Caki2 (cell line): Measurements from ENCODE around the gene TUBG2. TPM values are rescaled to one million over a fixed set of nuclear protein-coding genes. Genes with fewer than 3 reads are reported as not detected.
"Not testable (repeated sequence)": the region's sequence is repeated elsewhere in the genome, so short reads cannot be mapped to it uniquely, and the experiment has no call there.

Experiments
- DNase-seq: peaks from one replicate; pipeline ENCODE4 v3.0.0-alpha.2; 2015; ENCODE audit warnings: low read depth
- in situ Hi-C: cut with HindIII; loops from 2 replicates; pipeline ENCODE4 v1.10.0; 2016; ENCODE audit warnings: low sequenced_read_pairs, low pct_unique_long_range_greater_than_20kb, mixed read lengths
- total RNA-seq: library from RNA; depleted of rRNA; stranded (reverse); fragments of >200 nt; shearing (Covaris generic); gene quantifications from 2 replicates; pipeline ENCODE4 v1.2.3, GENCODE V29; 2014; ENCODE audit warnings: low replicate concordance

TUBG2 gene
- total RNA-seq, 1 experiment from 2014 or later = 6.7 TPM

GRCh38 chr17:42647778-42648177 is 11.3 kb upstream of the TUBG2 start:
- peak; percentile 25 for DNase-seq
- in situ Hi-C loops = no loop called here

- in situ Hi-C loops = no loop called here
- DNase-seq = no peak
Measured at GRCh38 chr17:42651392-42651791, 7.7 kb upstream of the TUBG2 start.

GRCh38 chr17:42653179-42654124 is 5.6 kb upstream of the TUBG2 start:
- in situ Hi-C loops = no loop called here
- DNase-seq = no peak

- DNase-seq = no peak
- in situ Hi-C loops = no loop called here
Measured at GRCh38 chr17:42655528-42655927, 3.6 kb upstream of the TUBG2 start.

GRCh38 chr17:42657824-42658588 is 1.1 kb upstream of the TUBG2 start:
- in situ Hi-C loops = no loop called here
- DNase-seq = no peak

GRCh38 chr17:42659932-42660274 is 819 bp downstream of the TUBG2 start:
- in situ Hi-C loops = loop anchor here (10.0 kb wide), 1 partner anchor 55 kb away; the partner anchor contains the start of genes RETREG3 and TUBG1
- DNase-seq = not testable (repeated sequence)

- DNase-seq = peak; percentile 46
Measured at GRCh38 chr17:42660692-42661345, 1.7 kb downstream of the TUBG2 start.

GRCh38 chr17:42665581-42666001 is 6.5 kb downstream of the TUBG2 start:
- in situ Hi-C loops = loop anchor here (10.0 kb wide), 1 partner anchor 61 kb away; the partner anchor contains the start of genes RETREG3 and TUBG1
- no peak for DNase-seq

More at GRCh38 chr17:42660692-42661345, 1.7 kb downstream of the TUBG2 start:
- in situ Hi-C loops = loop anchor here (10.0 kb wide), 1 partner anchor 56 kb away; the partner anchor contains the start of genes RETREG3 and TUBG1

GRCh38 chr17:42666126-42666525 is 7.0 kb downstream of the TUBG2 start:
- DNase-seq = not testable (repeated sequence)
- in situ Hi-C loops = loop anchor here (10.0 kb wide), 1 partner anchor 61 kb away; the partner anchor contains the start of genes RETREG3 and TUBG1

- peak; percentile 95 for DNase-seq
- in situ Hi-C loops = loop anchor here (10.0 kb wide), 1 partner anchor 63 kb away; the partner anchor contains the start of genes RETREG3 and TUBG1
Measured at GRCh38 chr17:42667088-42667951, 8.2 kb downstream of the TUBG2 start.

GRCh38 chr17:42669705-42669976 is 10.6 kb downstream of the TUBG2 start:
- in situ Hi-C loops = loop anchor here (10.0 kb wide), 1 partner anchor 65 kb away; the partner anchor contains the start of genes RETREG3 and TUBG1
- DNase-seq = no peak

- in situ Hi-C loops = loop anchor here (10.0 kb wide), 1 partner anchor 65 kb away; the partner anchor contains the start of genes RETREG3 and TUBG1
- no peak for DNase-seq
Measured at GRCh38 chr17:42669977-42670788, 11.1 kb downstream of the TUBG2 start.

GRCh38 chr17:42670789-42671657 is 11.9 kb downstream of the TUBG2 start:
- in situ Hi-C loops = no loop called here
- no peak for DNase-seq

- in situ Hi-C loops = no loop called here
- no peak for DNase-seq
Measured at GRCh38 chr17:42672038-42672437, 13.0 kb downstream of the TUBG2 start.

GRCh38 chr17:42673266-42673884 is 14.3 kb downstream of the TUBG2 start:
- DNase-seq = no peak
- in situ Hi-C loops = no loop called here
